ENCODE data around the gene BRD3OS.
A peak's percentile ranks its signal among the peaks of the same experiment; 100 is the strongest.
"Not testable (repeated sequence)": the region's sequence is repeated elsewhere in the genome, so short reads cannot be mapped to it uniquely, and the experiment has no call there.

The BRD3OS gene

GRCh38 chr9:134024828-134025605, at the start of gene BRD3OS:
BRD3OS (plus strand) TSS chr9:134025481; CDS start chr9:134026748, 1,267 bp downstream.
- DNase-seq: peak; percentile 93

- DNase-seq: no peak
These were observed 49.8 kb upstream of the BRD3OS start for GRCh38 chr9:133975511-133975910.

- no peak for DNase-seq
These were observed 49.0 kb upstream of the BRD3OS start for GRCh38 chr9:133976191-133976861.

GRCh38 chr9:133976887-133977286, 48.4 kb upstream of the BRD3OS start:
- DNase-seq: no peak

- DNase-seq: no peak
These were observed 47.7 kb upstream of the BRD3OS start for GRCh38 chr9:133977421-133978201.

GRCh38 chr9:133978226-133978898, 46.9 kb upstream of the BRD3OS start:
- no peak for DNase-seq

- no peak for DNase-seq
These were observed 46.4 kb upstream of the BRD3OS start for GRCh38 chr9:133978899-133979272.

- DNase-seq: no peak
These were observed 45.9 kb upstream of the BRD3OS start for GRCh38 chr9:133979273-133979920.

- no peak for DNase-seq
These were observed 45.1 kb upstream of the BRD3OS start for GRCh38 chr9:133979921-133980863.

GRCh38 chr9:133980864-133981588, 44.3 kb upstream of the BRD3OS start:
- no peak for DNase-seq

- DNase-seq: no peak
These were observed 43.7 kb upstream of the BRD3OS start for GRCh38 chr9:133981589-133981957.

- DNase-seq: no peak
These were observed 43.2 kb upstream of the BRD3OS start for GRCh38 chr9:133981958-133982681.

- DNase-seq: no peak
These were observed 42.1 kb upstream of the BRD3OS start for GRCh38 chr9:133982971-133983720.

GRCh38 chr9:133986061-133986460, 39.2 kb upstream of the BRD3OS start:
- DNase-seq: no peak

- no peak for DNase-seq
These were observed 38.4 kb upstream of the BRD3OS start for GRCh38 chr9:133986774-133987445.

- DNase-seq: no peak
These were observed 37.9 kb upstream of the BRD3OS start for GRCh38 chr9:133987446-133987788.

- no peak for DNase-seq
These were observed 37.2 kb upstream of the BRD3OS start for GRCh38 chr9:133987946-133988665.

GRCh38 chr9:133988771-133989170, 36.5 kb upstream of the BRD3OS start:
- DNase-seq: not testable (repeated sequence)

Measured in activated naive CD4-positive, alpha-beta T cell treated with Interleukin-2 at 50 U/mL for 16 hours (primary cell).